Right lobe of liver (tissue), 6 donors: ENCODE results near the gene ISL2. TPM values are rescaled to one million over a fixed set of nuclear protein-coding genes. Genes with fewer than 3 reads are reported as not detected.
A peak's percentile ranks its signal among the peaks of the same experiment; 100 is the strongest.

ENCODE experiments used
- ATAC-seq, 4 donors: fragments of 200-7000 bp; cut with Tn5 transposase; one replicate each; pipeline ENCODE4 v1.9.1; 2020; ENCODE audit warnings: mild to moderate bottlenecking in 4 of 4, moderate library complexity in 4 of 4
- DNase-seq, 3 donors: peaks; one replicate each; pipeline ENCODE4 v3.0.0-alpha.2; 2020
- H3K27ac ChIP-seq, 3 donors: fragments of 200-600 bp; one replicate each; pipeline ENCODE4 v1.8.0; 2022
- H3K27me3 ChIP-seq, 2 donors: fragments of 200-600 bp; one replicate each; pipeline ENCODE4 v1.8.0; 2022
- H3K36me3 ChIP-seq, 4 donors: fragments of 200-600 bp; sonication (generic) in 1 of 4; one replicate each; pipeline versions ENCODE4 v1.5.1 to v1.8.0; 2017 to 2022; ENCODE audit warnings: control low read depth in 1 of 4
- H3K4me1 ChIP-seq, 4 donors: fragments of 200-600 bp; sonication (generic) in 1 of 4; one replicate each; pipeline versions ENCODE4 v1.5.1 to v1.8.0; 2017 to 2022; ENCODE audit warnings: control low read depth in 1 of 4
- H3K4me3 ChIP-seq, 3 donors: fragments of 200-600 bp; one replicate each; pipeline ENCODE4 v1.8.0; 2022
- H3K9me3 ChIP-seq, 4 donors: fragments of 200-600 bp; sonication (generic) in 1 of 4; one replicate each; pipeline versions ENCODE4 v1.5.1 to v1.8.0; 2017 to 2022; ENCODE audit warnings: control low read depth in 1 of 4
- POLR2A ChIP-seq: fragments of 450-650 bp; IDR thresholded peaks from one replicate; pipeline ENCODE4 v1.6.1; 2017; ENCODE audit warnings: antibody characterized with exemption, mild to moderate bottlenecking
- WGBS: methylation state at CpG from one replicate; pipeline ENCODE4 v1.1.6; 2018; ENCODE audit warnings: low coverage, low lambda C conversion rate; ENCODE audit not compliant: insufficient coverage; ENCODE audit errors: missing lambda C conversion rate; 5-methylcytosine and 5-hydroxymethylcytosine counted together
- intact Hi-C, 2 donors: fragments of 100-400 bp; cut with DNase I; formaldehyde crosslinking; loops; one replicate each; pipeline versions ENCODE4 v1.11.2 to v1.14.1; 2022
- total RNA-seq, 6 experiments: library from RNA; depleted of rRNA in 2 of 6; stranded (reverse); fragments of >200 nt in 2 of 6; fragmentation: NEBNext Ultra II Directional in 3 of 6; extraction: Animal tissue kit (Norgen Biotek cat#: 25700) in 3 of 6; gene quantifications; one replicate each; pipeline versions ENCODE4 v1.1.0 to v1.2.4, GENCODE V29; 2016 to 2023
- TF ChIP-seq, protein P1 (sequence below), 4 donors: fragments of 200-600 bp in 3 of 4; fragments of 450-650 bp in 1 of 4; IDR thresholded peaks; one replicate each; pipeline versions ENCODE4 v1.5.1 to v1.8.0; 2016 to 2022; ENCODE audit warnings: antibody characterized with exemption in 4 of 4, mild to moderate bottlenecking in 2 of 4
- donor health status: DM: no; HTN: yes; CAD: no.
- donor health status: DM: no; HTN: no; CAD: no.
- donor health status: DM: no; HTN: no; CAD: no.
- donor health status: DM: no; HTN: yes; CAD: no.
- donor health status: DM: no; HTN: yes; CAD: no.

The ISL2 gene
- total RNA-seq, 6 experiments from 2014 or later: not detected

DNA sequence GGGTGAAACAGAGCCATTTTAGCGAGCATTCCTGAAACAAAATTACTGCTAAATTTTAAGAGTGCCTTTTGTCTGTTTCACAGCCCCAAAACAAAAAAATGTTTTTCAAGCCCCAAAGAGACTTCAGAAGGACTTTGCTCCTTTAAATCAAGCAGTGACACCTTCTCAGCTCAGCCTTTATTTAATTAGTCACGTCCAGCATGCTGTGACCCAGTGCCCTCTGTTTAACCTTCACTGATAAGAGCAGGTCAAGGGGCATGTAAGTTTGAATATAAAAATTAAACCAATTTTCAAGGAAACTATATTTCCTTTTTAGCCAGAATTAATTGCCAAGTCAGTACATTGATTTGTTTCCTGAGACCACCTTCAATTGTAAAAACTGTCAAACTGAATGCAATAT lies 40.6 kb downstream of the ISL2 start:
- intact Hi-C loops: no loop called here
- Histone ChIP-seq H3K36me3 (no peaks in the 10 kb centered on the region), H3K4me1 (peaks cover 0 to 20% (median 7%) of the 10 kb centered on the region in 4 donors), H3K27ac (no peak overlapping the region), H3K27me3 (no peaks in the 10 kb centered on the region), H3K4me3 (no peak overlapping the region), H3K9me3 (no peaks in the 10 kb centered on the region)
- WGBS: 14% methylated on average over 2 of the region's 2 CpGs
- ATAC-seq: peak; percentile 76 to 94 (median 86)
- TF ChIP-seq, protein P1, sequence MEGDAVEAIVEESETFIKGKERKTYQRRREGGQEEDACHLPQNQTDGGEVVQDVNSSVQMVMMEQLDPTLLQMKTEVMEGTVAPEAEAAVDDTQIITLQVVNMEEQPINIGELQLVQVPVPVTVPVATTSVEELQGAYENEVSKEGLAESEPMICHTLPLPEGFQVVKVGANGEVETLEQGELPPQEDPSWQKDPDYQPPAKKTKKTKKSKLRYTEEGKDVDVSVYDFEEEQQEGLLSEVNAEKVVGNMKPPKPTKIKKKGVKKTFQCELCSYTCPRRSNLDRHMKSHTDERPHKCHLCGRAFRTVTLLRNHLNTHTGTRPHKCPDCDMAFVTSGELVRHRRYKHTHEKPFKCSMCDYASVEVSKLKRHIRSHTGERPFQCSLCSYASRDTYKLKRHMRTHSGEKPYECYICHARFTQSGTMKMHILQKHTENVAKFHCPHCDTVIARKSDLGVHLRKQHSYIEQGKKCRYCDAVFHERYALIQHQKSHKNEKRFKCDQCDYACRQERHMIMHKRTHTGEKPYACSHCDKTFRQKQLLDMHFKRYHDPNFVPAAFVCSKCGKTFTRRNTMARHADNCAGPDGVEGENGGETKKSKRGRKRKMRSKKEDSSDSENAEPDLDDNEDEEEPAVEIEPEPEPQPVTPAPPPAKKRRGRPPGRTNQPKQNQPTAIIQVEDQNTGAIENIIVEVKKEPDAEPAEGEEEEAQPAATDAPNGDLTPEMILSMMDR (IDR thresholded peaks at IDR 0.05): no peak
- TF ChIP-seq POLR2A: no peak
- DNase-seq: peak in 1 of 3 donors; percentile 19

DNA sequence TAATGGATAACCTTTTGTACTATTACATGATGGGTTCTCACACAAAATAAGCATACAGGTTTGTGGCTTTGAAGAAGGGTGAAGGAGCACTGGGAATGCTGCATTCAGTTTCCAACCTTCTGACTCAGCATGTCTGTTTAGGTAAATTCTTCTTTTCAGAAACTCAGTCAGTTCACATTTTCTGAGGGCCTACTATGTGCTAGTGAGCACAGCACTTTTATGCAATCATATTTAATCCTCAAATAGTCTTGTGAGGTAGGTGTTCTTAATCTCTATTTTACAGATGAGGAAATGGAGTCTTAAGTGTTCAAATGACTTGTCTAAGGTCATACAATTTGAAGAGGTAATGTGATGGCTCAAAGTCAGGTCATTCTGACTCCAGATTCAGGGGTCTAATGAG lies 41.2 kb downstream of the ISL2 start:
- Histone ChIP-seq H3K4me3 (no peak overlapping the region), H3K4me1 (peaks cover 0 to 20% (median 7%) of the 10 kb centered on the region in 4 donors), H3K36me3 (no peaks in the 10 kb centered on the region), H3K27me3 (no peaks in the 10 kb centered on the region), H3K27ac (no peak overlapping the region), H3K9me3 (no peaks in the 10 kb centered on the region)
- no peak for DNase-seq
- intact Hi-C loops: no loop called here
- ATAC-seq: no peak
- TF ChIP-seq POLR2A: no peak
- TF ChIP-seq, protein P1 (IDR thresholded peaks at IDR 0.05): no peak

- Histone ChIP-seq H3K4me1 (peaks cover 0 to 20% (median 7%) of the 10 kb centered on the region in 4 donors), H3K9me3 (no peaks in the 10 kb centered on the region), H3K36me3 (no peaks in the 10 kb centered on the region), H3K27me3 (no peaks in the 10 kb centered on the region), H3K4me3 (no peak overlapping the region), H3K27ac (no peak overlapping the region)
- 100% methylated on average over 1 of the region's 1 CpG for WGBS
- DNase-seq (no peak), ATAC-seq (no peak)
- intact Hi-C loops: no loop called here
- TF ChIP-seq, protein P1 (IDR thresholded peaks at IDR 0.05): no peak
These were observed 42.1 kb downstream of the ISL2 start for GRCh38 chr15:76378691-76379090.

GRCh38 chr15:76380249-76380648 lies 43.7 kb downstream of the ISL2 start:
- 100% methylated on average over 1 of the region's 1 CpG for WGBS
- intact Hi-C loops: no loop called here
- no peaks in the 10 kb centered on the region for H3K27me3 ChIP-seq
- no peak overlapping the region for H3K4me3 ChIP-seq
- TF ChIP-seq, protein P1 (IDR thresholded peaks at IDR 0.05): no peak
- no peak for TF ChIP-seq POLR2A
- peaks cover 0 to 20% (median 7%) of the 10 kb centered on the region in 4 donors for H3K4me1 ChIP-seq
- no peaks in the 10 kb centered on the region for H3K9me3 ChIP-seq
- H3K36me3 ChIP-seq: no peaks in the 10 kb centered on the region
- ATAC-seq (no peak), DNase-seq (no peak)
- H3K27ac ChIP-seq: no peak overlapping the region

- H3K27ac ChIP-seq: no peak overlapping the region
- 84% methylated on average over 4 of the region's 4 CpGs for WGBS
- TF ChIP-seq, protein P1 (IDR thresholded peaks at IDR 0.05): no peak
- no peak for TF ChIP-seq POLR2A
- no peaks in the 10 kb centered on the region for H3K9me3 ChIP-seq
- H3K27me3 ChIP-seq: no peaks in the 10 kb centered on the region
- intact Hi-C loops: no loop called here
- no peaks in the 10 kb centered on the region for H3K36me3 ChIP-seq
- peaks cover 0 to 15% (median 7%) of the 10 kb centered on the region in 4 donors for H3K4me1 ChIP-seq
- H3K4me3 ChIP-seq: no peak overlapping the region
- DNase-seq: no peak
- ATAC-seq: no peak
These were observed 44.8 kb downstream of the ISL2 start for GRCh38 chr15:76381366-76381765.
